NCI-H345 (cell line): Measurements from ENCODE around the gene FAHD2A.
"Not testable (repeated sequence)": the region's sequence is repeated elsewhere in the genome, so short reads cannot be mapped to it uniquely, and the experiment has no call there.

ENCODE experiments used
- DNase-seq: peaks from one replicate; lab custom pipeline; 2025; lab: John Stamatoyannopoulos, UW

FAHD2A gene

DNA sequence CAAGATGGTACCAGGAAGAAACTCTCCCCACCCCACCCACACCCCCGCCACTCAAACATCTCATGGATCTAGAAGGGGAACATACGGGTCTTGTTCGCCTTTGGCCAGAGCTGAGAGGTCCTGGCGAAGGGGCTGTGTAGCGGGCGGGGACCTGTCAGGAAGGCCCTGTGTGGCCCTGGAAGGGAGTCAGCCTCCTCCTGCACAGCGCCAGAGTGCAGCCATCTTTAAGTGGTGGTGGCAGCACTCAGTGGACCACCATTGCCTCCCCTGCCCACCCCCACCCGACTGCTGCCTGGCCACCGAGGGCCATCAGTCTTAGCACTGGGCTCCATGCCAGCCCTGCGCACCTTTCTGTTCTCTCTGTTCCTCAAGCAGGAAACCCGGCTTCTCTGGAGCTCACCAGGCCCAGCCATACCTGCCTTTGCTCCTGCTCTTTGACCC, 11.6 kb upstream of the FAHD2A start:
- no peak for DNase-seq

DNA sequence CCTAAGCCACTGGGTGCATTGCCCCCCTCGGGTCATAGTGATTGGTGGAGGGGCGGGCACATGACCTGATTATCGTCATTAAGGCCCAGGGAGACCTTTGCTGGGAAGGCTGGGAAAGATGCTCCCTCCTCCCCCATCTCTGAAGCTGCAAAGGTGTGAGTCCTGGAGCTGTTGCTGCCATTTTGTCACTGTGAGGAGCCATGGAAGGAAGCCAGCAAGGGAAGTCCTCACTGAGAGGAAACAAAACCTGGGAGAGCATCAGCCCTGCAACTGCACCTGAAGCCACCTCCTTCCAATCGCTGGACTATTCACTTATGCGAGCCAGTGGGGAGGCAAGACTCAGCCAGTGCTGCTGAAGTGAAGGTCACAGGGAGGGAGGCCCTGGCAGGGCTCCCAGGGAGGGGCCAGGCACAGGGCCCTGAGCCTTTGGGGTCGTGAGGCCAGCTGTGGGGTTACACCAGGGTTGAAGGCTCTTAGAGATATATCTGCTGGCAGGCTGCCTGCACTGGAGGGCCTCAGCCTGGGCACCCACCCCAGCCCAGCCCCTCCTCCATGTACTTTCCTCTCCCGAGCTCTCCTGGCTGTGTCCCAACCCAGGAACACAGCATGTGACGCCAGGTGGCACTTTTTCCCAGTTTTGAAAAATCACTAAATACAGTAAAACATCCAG, 10.7 kb upstream of the FAHD2A start:
- DNase-seq, result no peak

DNA sequence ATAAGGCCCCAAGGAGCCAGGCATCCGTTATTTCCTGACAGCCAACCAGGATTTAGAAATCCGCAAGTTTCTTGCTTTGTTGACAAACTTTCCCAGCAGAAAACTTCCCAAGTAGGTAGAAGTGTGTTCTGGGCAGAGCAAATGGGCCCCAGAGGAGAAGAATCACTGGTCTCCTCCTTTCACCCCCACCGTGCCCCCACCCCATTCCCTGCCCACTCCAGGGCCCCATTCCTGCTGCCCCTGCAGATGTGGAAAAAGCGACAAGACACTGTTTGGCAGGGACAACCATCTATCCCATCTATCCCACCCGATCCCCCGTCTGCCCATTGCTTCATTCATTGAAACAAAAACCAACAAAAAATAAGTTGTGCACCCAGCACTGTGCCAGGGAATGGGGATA, 10.2 kb upstream of the FAHD2A start:
- no peak for DNase-seq

DNA sequence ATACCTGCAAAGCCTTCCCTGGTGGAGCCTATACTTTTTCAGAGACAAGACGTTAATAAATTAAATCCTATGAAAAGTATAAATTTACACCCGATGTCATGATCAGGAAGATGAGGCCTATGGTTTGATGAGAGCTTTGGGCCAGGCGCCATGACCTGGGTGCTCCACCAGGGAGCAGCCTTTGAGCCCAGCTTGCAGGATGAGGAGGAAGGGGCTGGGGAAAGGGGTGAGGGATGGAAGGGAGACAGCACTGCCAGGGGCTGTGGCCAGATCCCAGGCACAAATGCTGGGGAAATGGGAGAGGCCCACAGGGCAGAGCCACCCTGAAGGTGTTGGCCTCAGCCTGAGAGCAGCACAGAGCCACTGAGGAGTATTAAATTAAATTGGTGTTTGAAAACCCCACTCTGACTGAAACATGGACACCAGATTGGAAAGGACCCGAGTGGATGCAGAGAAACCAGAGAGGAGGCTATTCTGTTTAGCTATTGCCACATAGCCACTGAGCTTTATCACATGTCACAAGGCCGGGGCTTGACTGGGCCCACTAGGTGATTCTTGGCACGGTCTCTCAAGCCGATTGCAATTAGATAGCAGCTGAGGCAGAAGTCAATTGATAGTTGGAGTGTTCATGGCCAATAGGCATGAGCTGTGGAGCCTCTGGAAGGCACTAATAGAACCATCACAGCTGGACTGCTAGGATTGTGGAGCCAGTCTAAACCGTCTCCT, 9.6 kb upstream of the FAHD2A start:
- DNase-seq, result no peak

DNA sequence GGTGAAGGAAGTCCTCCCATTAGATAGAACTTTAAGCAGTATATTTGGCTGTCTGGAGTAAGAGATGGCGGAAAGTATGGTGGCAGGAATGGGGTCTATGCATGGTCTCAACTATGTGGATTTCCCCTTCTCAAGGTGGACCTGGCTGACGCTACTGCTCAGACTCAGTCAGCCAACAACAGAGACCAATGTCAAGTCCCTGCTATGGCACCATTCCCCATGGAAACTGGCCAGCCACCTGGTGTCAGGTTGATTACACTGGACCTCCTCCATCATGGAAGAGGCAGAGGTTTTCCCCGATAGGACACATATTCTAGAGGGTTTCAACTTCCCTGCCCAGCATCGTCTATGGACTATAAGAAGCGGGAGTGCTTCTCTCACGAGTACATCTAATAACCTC, 8.6 kb upstream of the FAHD2A start:
- no peak for DNase-seq

DNA sequence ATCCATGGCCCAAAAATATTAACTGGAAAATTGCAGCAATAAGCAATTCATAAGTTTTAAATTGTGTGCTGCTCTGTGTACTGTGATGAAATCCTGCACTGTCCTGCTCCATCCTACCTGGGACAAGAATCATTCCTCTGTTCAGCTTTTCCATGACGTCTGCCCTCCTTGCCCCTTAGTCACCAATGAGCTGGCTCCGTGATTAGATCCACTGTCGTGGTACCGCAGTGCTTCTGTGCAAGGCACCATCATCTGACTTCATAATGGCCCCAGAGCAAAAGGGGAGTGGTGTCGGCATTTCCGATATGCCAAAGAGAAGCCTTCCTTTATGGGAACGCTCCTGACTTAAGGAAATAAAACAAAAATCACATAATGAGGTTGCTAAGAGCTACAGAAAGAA, 3.4 kb upstream of the FAHD2A start:
- no peak for DNase-seq

DNA sequence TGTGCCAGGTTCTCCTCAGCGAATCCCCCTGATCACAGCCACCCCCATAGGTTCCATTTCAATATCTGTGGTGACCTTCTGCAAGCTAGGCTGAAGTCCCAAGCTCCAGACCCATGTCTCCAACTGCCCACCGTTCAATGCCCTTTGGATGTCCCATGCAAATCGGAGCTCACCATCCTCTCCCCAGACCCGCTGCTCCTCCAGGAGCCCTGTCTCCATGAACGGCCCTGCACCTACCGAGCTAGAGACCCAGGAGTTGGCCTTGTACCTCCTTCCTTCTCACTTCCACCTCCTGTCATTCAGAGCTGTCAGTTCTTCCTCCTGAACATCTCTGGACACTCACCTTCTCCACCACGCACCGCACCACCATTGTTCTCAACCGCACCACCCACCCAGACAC, 1.0 kb upstream of the FAHD2A start:
- no peak for DNase-seq

DNA sequence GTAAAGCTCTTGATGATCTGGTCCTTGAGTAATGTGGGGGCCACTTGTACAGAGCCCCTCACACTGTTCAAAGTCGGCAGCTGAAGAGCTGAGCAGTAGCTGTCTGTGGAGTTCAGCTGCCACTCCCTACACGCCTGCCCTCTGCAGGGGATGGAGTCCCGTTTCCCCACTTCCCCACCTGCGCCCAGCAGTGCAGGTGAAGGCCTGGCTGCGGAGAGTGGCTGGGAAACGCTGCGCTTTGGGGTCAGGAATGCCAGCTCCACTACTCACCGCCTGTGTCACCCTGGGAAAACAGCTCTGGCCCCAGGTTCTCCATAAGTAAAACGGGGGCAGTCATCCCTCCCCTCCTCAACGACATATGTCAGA, 521 bp upstream of the FAHD2A start:
- peak; percentile 37 for DNase-seq

DNA sequence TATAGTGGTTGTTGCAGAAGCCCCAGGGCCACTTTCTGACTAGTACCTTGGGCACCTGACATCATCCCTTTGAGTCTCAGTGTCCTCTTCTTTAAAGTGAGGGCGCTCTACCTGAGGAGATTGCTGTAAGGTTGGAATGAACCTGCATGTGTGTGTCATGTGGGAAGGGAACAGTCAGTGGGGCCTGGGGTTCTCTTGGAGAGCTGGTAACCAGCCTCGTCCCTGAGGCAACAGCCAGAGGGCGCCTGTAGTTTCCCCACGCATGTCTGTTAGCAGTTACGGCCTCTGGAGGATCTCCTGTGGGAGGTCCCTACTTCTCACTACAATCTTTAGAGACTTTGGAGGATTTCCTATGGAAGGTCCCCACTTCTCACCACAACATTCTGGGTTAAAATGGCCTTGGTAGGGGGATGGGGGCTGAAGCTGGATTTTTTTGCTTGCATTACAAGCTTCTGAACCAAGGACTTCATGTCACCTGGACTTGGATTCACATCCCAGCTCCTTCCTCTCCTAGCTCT, 755 bp downstream of the FAHD2A start:
- peak; percentile 23 for DNase-seq

DNA sequence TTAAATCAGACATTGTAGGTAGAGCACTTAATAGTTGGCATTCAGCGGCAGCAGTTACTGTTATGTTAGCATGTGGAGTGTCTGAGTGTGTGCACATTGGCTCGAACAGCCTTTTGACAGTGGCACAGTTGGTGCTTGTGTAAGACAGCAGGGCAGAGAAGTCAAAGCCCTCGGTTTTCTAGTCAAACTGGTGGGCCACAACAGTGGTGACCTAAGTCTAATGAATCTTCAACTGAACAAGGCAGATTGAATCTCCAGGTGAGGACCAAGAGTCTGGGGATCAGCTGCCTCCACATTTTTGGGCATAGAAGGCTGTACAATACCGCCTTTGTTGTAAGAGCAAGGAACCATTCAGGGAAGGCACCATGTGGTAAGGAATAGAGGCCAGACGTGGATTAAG, 1.3 kb downstream of the FAHD2A start:
- not testable (repeated sequence) for DNase-seq

DNA sequence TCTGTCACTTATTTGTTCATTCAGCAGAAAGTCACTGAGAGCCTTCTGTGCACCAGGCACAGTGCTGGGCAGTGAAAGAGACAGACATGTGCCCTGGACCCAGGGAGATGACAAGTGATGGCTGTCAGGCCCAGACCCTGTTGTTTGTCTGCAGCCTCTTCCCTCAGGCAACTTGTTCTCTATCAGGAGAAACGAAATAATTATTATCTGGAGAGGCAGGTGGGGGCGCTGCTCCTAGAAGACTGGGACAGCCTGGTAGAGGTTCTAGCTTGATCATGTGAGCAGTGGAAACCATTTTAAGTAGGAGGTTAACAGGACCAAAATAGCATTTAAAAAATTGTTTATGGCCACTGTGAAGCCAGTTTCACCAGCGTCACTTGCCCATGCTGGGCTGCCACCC, 2.2 kb downstream of the FAHD2A start:
- not testable (repeated sequence) for DNase-seq

DNA sequence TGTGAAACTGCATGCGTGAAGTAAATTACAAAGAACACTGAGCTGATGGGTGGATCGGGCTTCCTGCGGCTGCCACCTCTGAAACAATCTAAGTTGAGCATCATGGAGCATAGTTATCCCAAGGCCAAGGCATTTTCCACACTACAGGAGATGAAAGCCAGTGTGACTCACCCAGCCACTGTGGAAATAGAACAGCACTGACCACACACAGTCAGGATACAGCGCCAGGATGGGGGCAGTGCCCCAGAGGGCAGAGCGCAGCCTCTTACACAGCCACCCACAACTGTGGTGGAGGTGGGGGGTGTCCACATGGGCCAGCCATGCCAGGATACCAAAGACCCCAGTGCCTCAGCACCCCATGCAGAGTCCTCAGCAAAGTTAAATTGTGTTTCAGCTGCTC, 8.7 kb downstream of the FAHD2A start:
- not testable (repeated sequence) for DNase-seq

DNA sequence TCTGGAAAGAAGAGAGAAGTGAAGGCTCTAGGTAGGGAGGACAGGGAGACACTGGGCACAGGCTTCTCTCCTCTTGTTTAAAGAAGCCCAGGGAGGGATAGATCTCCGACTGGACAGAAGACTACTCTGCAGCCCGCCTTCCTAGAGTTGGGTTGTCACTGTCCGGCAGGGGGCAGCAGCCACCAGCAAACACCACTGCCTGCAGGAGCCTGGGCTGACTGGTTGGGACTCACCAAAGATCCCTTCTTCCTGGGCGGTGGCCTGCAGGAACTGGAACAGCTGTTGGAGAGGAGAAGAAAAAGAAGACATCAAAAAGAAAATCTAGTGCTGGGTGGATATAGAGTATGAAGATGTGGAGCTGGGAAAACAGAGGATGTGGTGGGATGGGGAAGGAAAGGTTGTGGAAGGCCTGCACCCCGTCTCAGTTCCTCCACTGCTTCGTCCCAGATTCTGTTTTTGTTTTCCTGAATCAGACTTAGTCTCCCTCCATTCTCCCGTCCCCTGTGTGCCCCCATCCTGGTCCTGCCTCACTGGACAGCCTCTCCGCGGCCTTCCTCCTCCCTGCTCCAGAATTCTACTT, 11.6 kb downstream of the FAHD2A start:
- peak; percentile 69 for DNase-seq

DNA sequence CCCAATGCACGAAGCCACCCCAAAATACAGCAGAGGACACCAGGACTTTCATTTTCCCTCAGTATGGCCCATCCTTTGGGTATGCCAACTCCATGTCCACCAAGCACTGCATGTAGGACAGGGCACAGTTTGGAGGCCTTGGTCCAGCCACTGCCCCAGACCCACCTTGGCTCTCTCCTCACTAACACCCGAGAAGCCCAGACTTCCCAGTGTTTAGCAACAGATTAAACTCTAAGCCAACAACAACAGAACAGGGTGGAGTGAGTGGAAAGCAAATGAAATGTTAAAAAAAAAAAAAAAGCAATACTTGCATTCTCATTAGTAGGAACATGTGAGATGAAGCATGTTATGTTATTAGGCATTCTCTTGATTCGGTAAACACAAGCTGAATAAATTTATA, 12.6 kb downstream of the FAHD2A start:
- DNase-seq, result not testable (repeated sequence)

DNA sequence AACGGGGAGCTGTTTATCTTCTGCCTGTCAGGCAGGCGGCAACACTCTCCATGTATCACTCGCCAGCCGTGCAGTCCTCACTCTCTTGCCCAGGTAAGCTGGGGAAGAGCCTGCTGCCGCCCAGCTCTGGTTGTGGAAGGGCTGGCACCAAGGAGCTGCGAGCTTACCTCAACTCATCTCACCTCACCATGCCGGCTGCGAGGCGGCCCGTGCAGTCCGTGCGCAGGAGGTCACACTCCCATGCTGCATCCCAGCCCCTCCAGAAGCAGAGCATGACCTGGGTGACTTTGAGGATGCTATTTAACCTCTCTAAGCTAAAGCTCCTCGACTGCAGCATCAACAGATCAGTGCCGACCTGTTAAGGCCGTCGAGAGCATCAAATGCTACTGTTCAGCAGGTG, 13.1 kb downstream of the FAHD2A start:
- DNase-seq, result not testable (repeated sequence)

DNA sequence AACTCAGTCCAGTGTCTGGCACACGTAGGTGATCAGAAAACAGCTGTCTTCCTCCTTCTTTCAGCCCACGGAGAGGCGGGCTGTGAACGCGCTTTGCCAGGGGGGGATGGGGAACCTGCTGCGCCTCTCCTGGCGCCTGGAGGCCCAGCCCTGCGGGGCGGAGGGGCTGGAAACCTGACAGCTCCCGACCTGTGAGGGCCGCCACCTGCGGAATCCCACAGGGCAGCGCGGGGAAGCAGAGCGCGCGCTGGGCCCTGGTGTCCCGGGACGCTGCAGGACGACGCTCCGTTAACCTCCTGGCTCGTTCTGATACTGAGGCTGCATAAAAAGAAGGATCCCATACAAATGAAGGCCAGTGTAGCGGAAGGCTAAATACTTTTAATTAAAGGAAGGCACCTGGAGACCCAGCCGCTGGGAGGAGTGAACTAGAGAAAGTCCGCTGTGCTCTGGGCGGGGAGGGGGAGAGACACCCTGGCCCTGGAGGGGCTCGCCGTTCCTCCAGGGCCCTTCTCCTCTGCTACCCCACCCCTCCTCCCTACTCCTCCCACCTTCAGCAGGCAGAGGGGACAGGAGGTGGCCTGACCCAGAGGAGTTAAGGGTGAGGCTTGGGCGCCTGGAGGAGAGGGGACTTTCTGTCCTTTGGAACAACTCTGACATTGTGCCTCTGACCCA, 24.8 kb downstream of the FAHD2A start:
- DNase-seq, result not testable (repeated sequence)

DNA sequence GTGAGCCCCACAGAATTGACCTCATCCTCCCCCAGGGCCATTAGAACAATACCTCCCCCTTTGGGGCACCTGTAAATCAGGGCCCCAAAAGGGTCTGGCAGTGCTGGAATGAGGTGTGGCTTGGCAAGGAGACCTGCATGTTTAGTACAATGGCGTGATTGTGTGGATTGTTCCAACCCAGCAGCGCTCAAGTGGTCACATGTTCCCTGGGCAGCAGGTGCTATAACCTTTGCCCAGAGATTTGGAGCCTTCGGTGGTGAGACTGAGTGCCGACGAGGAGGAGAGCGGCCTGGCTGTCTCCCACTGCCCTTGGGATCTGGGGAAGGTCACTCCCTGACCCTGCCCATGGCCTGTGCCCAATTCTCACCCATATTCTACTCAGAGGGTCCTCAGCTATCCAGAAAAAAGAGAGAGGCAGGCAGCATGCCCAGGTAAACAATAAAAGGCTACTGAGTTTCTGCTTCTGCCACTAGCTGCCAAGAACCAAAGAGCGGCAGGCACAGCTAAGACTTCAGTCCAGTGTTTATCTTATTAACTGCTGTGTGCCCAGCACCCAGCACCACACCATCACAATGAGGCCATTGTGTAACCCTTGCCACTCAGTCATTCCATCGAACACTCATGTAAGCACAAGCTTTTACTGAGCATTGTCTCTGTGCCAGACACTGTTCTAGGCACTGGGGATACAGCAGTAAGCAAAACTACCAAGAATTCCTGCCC, 27.4 kb downstream of the FAHD2A start:
- not testable (repeated sequence) for DNase-seq

DNA sequence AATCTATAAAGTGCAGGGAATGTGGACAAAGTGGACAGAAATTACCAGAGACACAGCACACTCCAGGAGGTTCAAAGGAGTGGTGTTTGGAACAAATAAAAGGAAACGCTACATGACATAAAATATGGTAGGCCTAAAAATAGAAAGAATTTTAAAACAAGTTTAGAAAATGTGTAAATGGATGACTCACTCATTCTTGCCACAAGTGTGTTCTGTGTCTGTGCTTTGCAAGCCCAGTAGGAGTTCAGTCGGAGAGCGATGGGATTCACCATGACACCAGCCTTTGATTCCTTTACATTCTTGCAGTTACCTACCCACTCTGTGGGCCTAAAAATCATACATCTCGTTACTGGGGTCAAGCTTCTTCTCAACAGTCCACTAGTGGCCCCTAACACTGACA, 30.9 kb downstream of the FAHD2A start:
- DNase-seq, result not testable (repeated sequence)

DNA sequence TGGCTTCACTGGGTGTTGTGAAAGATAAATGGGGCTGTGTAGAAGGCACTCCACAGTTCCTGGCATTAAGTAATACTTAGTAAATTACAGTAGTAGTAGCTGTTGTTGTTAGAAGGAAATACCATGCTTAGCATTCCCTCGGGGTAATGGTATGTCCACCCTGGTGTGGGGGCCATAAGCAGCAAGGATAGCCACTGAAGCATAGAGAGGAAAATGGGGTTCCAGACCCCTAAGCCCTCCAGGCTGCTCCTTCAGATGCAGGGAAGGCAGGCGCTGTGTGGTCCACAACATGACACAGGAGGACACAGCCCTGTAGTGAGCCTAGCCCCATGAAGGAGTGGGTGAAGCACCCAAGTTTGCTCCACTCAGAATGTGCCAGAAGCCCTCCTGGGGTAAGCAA, 31.5 kb downstream of the FAHD2A start:
- DNase-seq, result not testable (repeated sequence)

DNA sequence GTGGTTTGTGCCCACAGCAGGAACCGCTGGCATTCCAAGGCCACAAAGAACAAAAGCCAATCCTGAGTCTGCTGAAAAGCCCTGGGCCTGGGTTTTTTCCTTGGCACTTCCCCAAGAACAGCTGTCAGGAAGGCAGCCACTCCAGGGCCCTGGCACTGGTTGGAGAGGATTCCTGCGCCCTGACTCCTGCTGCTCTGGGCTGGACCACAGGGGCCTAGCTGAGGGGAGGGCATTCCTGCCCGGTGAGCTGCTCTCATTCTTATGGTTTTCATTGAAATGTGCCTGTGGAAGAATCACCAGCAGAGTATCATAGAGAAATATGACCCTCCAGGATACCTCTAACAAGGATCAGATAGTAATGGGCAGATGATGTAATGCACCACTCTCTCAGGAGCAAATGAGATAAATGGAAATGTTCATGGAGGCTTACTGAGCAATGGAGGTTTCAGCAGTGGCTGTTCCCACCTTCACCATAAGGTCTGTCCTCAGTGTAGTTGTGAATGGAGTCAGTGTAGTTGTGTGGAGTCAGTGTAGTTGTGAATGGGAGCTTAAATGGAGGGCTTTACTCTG, 32.1 kb downstream of the FAHD2A start:
- DNase-seq, result not testable (repeated sequence)

DNA sequence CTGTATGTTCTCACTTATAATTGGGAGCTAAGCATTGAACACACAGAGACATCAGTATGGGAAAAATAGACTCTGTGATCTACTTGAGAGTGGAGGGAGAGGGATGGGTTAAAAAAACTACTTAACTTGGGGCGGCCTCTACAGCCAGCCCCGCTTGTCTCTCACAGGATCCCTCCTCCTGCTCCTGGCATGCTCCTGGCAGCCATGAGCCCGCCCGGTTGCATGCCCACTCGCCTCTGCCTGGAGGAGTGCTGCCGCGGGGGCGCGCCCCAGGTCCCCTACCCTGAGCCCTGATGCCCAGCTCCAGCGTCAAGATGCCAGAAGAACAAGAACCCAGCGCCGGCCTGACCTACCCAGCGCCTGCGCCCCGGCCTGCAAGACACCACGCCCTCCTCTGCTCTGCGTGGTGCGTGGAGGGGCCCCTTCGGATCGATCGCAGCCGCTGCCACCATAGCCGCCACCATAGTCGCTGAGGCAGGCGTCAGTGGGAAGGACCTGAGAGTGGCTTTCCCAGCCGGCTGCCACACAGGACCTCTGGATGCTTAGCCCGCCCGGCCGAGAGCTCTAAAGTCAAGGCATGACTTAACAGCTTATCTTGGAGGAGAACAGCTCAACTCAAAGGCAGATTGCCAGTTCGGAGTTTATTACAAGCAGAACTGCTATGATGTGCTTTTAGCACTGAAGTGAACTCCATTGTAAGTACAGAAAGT, 32.8 kb downstream of the FAHD2A start:
- DNase-seq, result not testable (repeated sequence)
